Measurements from ENCODE around the gene CTNNA2. TPM values are rescaled to one million over a fixed set of nuclear protein-coding genes. Genes with fewer than 3 reads are reported as not detected.

CTNNA2 gene
- total RNA-seq, 2 donors from 2014 or later = not detected

DNA sequence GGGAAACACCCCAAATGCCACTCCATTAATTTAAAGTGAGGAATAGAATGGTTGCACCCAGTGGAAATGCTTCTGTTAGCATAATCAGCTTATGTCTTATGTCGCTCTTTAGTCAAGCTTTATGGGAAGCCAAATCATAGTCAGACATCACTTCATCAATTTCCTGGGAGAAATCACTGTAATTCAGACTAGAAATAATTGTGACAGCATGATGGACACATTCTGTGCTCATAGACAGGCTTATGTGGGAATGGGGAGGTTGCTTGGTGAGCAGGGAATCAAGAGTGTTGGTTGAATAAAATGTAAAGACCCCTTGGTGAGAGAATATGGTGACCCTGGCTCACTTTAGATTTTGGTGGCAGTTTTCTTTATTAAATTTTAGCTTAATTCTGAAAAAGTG is 174.0 kb downstream of the CTNNA2 start:
- intact Hi-C loops (cut with DNase I) = no loop called here
- DNase-seq (ENCODE audit: low spot score) = no peak

DNA sequence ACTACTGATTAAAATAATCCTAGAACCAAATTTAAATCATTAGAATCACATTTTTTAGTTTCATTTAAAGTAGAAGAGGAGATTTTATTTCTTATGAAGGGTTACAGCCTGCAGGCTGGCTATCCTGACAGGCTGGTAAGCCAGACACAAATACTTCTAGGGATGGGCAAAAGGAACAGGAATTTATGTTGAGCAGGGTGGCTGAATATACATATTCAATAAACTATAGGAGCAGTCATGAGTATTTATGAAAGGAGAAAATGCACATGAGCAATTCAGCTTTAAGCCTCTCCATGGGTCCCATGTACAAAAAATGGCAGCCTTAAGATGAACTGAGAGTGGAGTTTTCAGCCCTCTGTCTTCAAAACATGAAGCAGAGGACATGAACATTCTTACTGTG is 182.4 kb downstream of the CTNNA2 start:
- DNase-seq (ENCODE audit: low spot score) = no peak
- intact Hi-C loops (cut with DNase I) = no loop called here

DNA sequence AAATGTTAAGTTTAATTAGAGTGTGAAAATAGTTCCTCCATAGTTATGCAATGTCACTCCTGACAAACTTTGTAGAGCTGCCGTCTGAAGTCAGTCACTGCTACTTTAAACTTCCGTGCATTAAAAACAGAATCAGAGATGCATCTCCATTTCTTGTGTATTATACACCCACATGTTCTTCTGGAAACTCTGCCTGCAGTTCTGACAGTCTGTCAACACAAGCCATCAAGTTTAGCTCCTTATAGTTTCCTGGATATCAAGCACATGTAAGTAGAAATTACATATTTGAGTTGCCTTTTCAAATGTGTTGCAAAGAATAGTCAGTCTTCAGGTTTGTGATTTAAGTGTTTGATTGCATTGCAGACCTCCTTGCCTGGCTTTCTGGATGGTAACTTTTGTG is 184.3 kb downstream of the CTNNA2 start:
- no peak for DNase-seq (ENCODE audit: low spot score)
- intact Hi-C loops (cut with DNase I) = no loop called here

DNA sequence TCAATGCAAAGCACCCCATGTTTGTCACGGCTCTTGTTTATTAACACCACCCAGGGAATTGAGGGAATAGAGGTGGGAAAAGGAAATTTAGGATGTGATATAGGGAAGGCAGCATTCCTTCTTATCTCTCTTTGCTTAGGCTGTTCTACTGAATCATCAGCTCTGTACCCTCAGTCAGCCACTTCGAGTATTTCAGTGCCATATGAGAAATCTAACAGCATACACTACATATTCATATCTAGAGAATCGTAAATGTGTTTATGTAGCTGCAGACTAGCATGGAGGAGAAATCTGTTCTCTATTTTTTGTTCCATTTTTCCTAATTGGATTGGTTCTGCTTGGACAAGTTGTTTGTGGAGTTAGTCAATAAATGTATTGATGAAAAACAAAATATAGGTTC is 187.8 kb downstream of the CTNNA2 start:
- no peak for DNase-seq (ENCODE audit: low spot score)
- intact Hi-C loops (cut with DNase I) = no loop called here

DNA sequence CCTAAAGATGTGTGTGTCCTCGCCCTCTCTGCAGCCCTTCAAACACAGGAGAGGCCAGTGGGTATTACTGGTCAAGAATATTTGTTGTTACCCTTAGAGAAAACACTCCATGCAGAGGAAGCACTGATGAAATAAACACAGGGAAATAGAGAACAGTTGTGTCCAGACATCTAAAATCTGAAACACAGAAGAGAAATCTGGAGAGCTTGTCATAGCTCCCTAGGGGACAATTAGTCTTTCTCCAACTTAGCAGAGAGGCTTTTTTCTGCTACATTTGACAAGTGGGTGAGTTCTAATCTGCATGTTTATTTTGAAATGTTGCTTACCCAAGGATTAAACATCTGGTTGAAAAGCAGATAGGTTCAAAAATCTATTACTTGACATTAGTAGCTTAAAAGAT is 190.1 kb downstream of the CTNNA2 start:
- intact Hi-C loops (cut with DNase I) = no loop called here
- no peak for DNase-seq (ENCODE audit: low spot score)

DNA sequence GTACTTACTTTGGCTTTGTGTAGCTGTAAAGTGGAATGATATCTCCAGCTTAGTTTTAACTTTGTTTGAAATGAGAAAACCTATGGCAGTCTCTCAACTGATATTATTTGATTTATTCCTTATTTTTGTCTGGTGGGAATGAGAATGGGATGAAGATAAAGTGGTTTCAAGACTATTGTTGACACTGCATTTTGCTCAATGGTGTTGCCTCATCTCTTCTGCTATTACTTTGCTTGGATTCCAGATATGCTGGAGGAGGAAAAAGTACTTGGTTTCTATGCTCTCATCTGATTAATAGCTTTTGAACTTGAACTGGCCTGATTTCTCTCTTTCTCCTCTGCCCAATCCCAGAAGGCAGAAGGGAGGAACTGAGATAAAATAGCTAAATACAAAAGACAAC is 198.2 kb downstream of the CTNNA2 start:
- no peak for DNase-seq (ENCODE audit: low spot score)
- intact Hi-C loops (cut with DNase I) = no loop called here

DNA sequence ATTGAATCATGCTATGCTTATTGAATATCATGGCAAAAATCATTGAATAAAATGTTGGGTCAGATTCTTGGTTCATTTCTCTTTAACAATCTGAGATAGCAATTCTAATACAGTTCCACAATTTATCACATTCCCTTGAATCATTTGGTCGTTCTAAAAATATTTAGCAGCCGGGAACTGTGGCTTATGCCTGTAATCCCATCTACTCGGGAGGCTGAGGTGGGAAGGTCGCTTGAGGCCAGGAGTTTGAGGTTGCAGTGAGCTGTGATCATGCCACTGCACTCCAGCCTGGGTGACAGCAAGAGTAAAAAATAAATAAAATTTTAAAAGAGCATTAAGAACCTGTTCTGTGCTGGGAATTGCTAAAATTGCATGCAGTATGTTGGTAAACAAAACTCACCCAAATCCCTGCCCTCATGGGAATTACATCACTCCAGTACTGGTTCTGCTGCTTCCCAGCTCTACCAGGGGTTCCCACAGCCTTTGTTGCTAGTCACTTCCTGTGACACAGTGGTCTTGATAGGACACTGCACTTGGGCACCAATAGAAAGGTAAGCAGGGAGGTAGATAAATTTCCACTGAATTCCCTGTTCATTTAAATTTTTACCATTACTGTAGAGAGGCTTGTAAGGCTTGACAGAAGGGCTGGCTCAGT is 200.4 kb downstream of the CTNNA2 start:
- DNase-seq (ENCODE audit: low spot score) = no peak
- intact Hi-C loops (cut with DNase I) = no loop called here

DNA sequence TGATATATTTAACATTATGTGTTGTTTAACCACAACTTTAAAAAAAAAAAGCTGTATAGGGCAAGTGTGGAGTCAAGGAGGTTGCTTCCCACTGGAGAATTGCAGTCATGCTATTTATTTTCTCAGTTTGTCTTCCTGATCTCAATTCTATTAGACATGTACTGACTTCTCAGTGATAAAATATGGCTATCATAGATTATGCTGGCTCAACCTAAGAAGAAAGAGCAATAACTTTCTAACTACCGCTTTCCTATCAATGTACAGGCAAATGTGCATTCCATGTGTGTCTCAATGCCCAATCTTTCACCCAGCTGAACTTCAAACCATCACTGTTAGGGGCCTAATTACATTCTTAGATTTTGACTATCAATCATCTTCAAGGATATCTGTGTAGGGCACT is 201.4 kb downstream of the CTNNA2 start:
- no peak for DNase-seq (ENCODE audit: low spot score)

DNA sequence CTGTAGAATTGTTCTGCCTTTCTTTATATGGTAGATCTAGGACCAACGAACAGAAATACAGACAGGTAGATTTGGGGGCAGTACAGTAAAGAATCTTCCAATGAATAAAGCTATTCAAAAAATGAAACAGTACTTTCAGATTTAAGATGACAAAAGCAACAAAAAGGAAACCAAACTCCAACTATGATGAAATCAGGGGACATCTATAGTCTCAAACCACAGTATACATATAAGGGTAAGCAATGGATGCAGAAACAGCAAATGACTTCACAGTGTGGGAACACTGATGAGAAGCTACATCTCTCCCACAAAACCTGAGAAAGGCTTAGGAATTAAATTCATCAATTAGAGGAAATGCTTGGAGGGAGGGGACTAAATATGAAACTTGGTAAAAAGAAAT is 202.5 kb downstream of the CTNNA2 start:
- no peak for DNase-seq (ENCODE audit: low spot score)
- intact Hi-C loops (cut with DNase I) = no loop called here

More for the DNA sequence above, 201.4 kb downstream of the CTNNA2 start:
- intact Hi-C loops (cut with DNase I) = no loop called here

DNA sequence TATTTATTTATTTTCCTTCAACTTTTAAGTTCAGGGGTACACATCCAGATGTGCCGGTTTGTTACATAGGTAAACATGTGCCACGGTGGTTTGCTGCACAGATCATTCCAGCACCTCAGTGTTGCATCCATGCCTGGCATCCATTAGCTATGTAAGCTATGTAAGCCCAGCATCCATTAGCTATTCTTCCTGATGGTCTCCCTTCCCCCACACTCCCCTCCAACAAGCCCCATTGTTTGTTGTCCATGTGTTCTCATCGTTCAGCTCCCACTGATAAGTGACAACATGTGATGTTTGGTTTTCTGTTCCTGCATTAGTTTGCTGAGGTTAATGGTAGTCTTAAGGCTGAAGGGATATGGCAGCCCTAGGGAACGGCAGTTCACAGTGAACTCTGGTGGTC is 203.4 kb downstream of the CTNNA2 start:
- intact Hi-C loops (cut with DNase I) = no loop called here

DNA sequence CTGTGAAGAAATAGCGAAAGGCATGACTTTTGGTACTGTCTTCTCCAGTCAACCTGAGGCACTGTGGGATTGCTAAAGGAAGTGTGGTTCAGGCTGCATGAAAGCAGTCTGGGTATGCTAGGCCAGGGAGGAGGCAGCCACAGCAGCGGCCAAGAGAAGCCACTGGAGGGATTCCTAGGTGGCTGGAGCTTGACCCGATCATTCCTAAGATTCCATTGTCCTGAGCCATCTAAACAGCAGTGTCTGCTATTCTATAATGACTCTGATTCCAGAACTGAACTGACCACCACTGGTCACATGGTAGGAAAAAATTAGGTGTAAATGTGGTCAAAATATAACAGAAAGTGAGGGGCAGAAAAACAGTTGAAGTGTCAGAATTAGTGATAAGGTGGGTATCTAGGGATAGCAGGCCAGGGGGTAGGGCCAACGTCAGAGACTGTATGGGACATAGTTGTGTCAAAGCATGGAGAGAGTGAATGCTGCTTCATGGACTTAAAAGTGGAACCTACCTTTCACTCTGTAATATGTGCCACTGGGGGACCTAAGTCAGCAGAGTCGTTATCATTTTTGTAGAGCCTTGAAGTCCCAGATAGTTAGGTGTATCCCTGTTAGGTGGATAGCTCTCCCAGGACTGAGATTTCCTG is 204.6 kb downstream of the CTNNA2 start:
- no peak for DNase-seq (ENCODE audit: low spot score)
- intact Hi-C loops (cut with DNase I) = no loop called here

More for the DNA sequence above, 203.4 kb downstream of the CTNNA2 start:
- DNase-seq (ENCODE audit: low spot score) = no peak

DNA sequence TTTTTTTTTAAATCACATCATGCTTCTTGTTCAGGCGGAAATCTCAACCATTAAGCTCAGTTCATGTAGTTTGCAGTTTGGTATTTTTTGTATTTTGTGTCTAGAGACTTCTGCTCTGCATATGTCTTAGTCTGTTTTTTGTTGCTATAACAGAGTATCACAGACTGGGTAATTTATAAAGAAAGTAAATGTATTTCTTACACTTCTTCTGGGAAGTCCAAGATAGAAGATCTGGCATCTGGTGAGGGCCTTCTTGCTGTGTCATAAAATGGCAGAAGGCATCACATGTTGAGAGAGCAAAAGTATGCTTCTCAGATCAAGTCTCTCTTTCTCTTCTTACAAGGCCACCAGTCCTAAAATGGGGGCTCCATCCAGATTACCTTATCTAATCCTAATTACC is 208.2 kb downstream of the CTNNA2 start:
- intact Hi-C loops (cut with DNase I) = no loop called here
- no peak for DNase-seq (ENCODE audit: low spot score)

DNA sequence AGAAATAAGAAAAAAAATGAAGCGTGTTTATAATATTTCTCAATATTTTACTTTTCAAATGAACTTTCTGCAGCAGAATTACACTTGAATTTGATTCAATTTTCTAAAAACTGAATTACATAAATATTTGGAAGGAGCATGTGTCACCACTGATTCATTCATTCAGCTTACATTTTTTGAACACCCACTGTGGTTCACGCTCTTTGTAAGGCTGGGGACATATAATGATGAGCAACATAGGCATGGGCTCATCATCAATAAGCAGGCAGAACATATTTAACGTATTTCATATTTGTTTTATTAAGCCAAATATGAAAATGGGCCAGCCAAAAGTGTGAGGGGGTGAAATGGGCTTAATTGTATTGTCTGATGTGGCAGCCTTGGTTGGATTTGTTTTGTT is 209.1 kb downstream of the CTNNA2 start:
- intact Hi-C loops (cut with DNase I) = no loop called here
- no peak for DNase-seq (ENCODE audit: low spot score)

DNA sequence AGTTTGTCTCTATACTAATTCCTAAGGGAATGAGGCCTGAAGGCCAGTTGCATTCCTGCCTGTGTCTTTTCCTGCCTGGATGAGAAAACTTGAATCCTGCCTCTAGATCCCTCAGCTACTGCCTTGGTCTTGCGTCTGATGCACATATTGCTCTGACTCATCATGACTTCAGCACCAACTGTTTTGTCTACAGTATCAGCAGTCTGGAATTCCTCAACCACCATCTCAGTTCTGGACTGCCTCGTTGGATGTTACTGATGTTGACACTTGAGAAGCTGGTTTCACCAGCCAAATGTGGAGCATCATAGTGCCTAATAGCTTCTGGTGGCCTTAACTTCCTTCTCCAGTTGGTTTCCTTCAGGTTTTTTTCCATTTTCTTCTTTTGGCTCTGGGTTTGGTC is 211.0 kb downstream of the CTNNA2 start:
- DNase-seq (ENCODE audit: low spot score) = no peak
- intact Hi-C loops (cut with DNase I) = no loop called here

DNA sequence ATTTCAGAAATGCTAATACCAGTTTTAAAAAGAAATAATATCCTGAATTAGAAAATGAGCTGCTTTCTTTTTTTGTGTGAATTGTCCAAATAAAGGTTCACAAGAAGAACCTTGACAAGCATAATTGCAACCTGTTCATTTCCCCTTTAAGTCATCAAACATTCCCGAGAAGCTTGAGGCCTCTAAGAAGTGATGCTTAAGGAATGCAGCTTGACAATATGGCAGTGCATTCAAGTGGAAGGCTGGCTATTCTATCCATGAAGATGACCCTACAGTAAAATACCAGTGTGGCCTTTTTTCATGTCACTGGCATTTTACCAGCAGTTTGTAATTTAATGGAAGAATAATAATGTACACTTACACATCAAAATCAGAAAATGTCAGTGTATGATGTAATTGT is 216.7 kb downstream of the CTNNA2 start:
- no peak for DNase-seq (ENCODE audit: low spot score)
- intact Hi-C loops (cut with DNase I) = no loop called here

DNA sequence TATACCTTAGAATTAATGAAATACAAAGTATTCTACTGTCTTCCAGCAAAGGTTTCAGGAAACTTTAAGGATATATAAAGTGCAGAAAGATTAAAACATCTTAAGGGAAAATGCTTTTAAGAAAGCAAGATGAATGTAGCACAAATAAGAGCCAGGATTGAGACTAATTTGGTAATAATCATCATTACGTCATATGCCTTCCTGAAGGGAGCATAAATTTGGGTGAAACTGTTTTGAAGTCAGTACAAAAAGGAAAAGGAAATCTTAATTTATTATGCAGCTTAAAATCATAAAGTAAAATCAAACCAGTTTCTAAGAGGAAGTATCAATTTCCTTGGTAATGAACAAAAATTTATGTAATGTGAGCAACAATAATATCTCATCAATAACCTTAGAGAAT is 221.7 kb downstream of the CTNNA2 start:
- intact Hi-C loops (cut with DNase I) = no loop called here
- no peak for DNase-seq (ENCODE audit: low spot score)

DNA sequence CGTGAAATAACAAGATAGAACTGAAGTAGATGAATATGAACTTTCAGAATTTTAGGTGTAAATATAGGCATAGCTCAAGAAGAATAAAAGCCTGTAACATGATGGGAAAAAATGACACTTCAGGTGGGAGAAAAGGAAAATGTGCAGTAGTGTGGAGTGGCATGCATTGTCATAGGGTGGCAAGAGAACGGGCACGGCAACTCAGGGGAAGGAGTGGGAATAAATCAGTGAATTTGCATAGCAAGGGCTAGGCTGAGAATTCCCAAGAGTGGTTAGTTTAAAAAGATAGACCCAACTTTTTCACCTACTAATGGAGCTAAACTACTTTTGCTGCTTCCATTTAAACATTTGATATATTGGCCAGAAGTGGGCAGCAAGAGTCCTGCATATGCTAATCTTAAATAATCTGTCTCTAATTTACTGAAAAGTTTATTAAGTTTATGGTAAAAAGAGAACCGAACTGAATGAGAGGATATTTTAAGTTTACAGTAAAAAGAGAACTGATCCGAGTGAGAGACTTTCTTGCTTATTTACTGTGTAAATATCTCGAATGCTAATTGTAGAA is 228.1 kb downstream of the CTNNA2 start:
- no peak for DNase-seq (ENCODE audit: low spot score)
- intact Hi-C loops (cut with DNase I) = no loop called here

DNA sequence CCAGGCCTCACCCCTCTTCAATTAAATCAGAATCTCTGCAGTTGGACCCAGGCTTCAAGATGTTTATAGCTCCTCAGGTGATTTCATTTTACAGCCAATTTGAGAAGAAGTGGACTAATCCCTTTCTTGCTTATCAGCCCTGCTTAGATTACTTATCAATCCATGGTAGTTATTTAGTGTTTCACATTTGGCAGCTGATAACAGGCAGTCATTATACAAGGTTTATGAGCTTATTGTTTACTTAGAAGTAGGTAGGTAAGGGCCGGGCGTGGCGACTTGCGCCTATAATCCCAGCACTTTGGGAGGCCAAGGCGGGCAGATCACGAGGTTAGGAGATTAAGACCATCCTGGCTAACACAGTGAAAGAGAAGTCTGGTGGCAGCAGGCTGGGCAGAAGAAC is 237.5 kb downstream of the CTNNA2 start:
- intact Hi-C loops (cut with DNase I) = no loop called here
- DNase-seq (ENCODE audit: low spot score) = no peak

DNA sequence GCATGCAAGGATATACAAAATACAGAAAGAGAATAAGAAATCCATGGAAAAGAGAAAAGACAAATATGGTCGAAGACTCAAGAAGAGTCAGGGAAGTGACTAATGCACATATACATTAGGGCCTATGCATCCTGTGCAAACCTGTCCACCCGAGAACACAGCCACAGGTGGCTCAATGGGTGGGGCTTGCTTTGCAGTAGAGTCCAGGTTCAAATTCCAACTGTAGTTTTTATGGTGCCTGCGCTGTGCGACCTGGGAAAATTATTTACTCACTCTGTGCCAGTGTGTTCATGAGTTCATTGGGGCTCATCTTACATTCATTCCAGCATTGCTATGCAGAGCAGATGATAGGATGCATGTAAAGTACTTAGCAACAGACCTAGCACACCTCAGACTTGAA is 244.7 kb downstream of the CTNNA2 start:
- intact Hi-C loops (cut with DNase I) = no loop called here
- DNase-seq (ENCODE audit: low spot score) = no peak

DNA sequence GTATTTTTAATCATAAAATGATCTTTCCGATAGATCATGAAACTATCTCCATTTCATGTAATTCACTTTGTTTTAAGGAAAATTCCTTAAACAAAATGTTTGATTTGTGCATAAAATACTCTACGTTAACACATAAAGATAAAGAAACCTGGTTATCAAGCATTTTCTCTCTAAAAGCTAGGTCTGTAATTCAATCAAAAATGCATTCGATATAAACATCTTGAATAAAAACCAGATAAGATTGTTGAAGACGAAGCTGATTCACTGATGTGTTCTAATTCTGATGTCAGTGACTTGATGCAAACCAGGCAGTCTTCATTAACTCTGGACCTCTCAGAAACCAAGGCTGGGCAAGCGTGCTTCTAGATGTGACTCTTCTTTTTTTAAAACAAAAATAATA is 245.2 kb downstream of the CTNNA2 start:
- intact Hi-C loops (cut with DNase I) = no loop called here
- no peak for DNase-seq (ENCODE audit: low spot score)

DNA sequence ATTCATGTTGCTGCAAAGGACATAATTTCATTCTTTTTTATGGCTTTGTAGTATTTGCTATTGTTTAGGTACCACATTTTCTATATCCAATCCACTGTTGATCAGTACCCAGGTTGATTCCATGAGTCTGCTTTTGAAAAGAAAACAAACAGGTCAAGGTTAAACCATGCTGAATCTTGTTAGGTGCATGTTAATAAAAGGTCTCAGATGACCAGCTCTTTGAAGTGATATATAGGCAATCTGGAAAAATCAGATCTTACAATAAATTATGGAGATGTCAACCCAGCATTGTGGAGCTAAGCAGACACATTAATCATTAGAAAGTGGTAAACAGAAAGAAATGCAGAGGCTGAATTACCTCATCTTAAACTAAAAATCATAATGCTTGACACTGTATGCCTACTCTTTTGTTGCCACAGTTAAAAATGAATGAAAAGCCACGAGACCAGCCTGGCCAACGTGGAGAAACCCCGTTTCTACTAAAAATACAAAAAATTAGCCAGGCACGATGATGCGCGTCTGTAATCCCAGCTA is 246.0 kb downstream of the CTNNA2 start:
- intact Hi-C loops (cut with DNase I) = no loop called here

More for the DNA sequence above, 246.0 kb downstream of the CTNNA2 start:
- no peak for DNase-seq (ENCODE audit: low spot score)

Measured in posterior vena cava (tissue), 2 donors.